SJSA1 (cell line): Measurements from ENCODE around the gene DOLPP1. TPM values are rescaled to one million over a fixed set of nuclear protein-coding genes. Genes with fewer than 3 reads are reported as not detected.

ENCODE experiments used
- DNase-seq, 2 experiments: peaks; one replicate each; pipeline ENCODE4 v3.0.0-alpha.2; 2015 to 2020; ENCODE audit warnings: low spot score in 2 of 2, low read depth in 1 of 2
- H3K27ac ChIP-seq: fragments of 250-450 bp; sonication (Bioruptor Pico); 2 replicates; pipeline ENCODE4 v1.5.1; 2020; ENCODE audit warnings: mild to moderate bottlenecking, moderate library complexity
- H3K27me3 ChIP-seq: fragments of 250-450 bp; sonication (Bioruptor Pico); replicated peaks from 2 replicates; pipeline ENCODE4 v1.5.1; 2020; ENCODE audit warnings: mild to moderate bottlenecking, moderate library complexity
- H3K36me3 ChIP-seq: fragments of 250-450 bp; sonication (Bioruptor Pico); 2 replicates; pipeline ENCODE4 v1.5.1; 2020; ENCODE audit warnings: mild to moderate bottlenecking
- H3K4me1 ChIP-seq: fragments of 250-450 bp; sonication (Bioruptor Pico); replicated peaks from 2 replicates; pipeline ENCODE4 v1.6.1; 2021; ENCODE audit warnings: mild to moderate bottlenecking
- H3K4me3 ChIP-seq: fragments of 250-450 bp; sonication (Bioruptor Pico); 2 replicates; pipeline ENCODE4 v1.5.1; 2020; ENCODE audit warnings: mild to moderate bottlenecking
- H3K9me3 ChIP-seq: fragments of 250-450 bp; sonication (Bioruptor Pico); replicated peaks from 2 replicates; pipeline ENCODE4 v1.5.1; 2020; ENCODE audit warnings: mild to moderate bottlenecking
- total RNA-seq: library from RNA; depleted of rRNA; stranded (reverse); fragments of >200 nt; shearing (Covaris generic); gene quantifications from 2 replicates; pipeline ENCODE4 v1.2.3, GENCODE V29; 2014

Gene DOLPP1
- total RNA-seq, 1 experiment from 2014 or later = 24.4 TPM

DNA sequence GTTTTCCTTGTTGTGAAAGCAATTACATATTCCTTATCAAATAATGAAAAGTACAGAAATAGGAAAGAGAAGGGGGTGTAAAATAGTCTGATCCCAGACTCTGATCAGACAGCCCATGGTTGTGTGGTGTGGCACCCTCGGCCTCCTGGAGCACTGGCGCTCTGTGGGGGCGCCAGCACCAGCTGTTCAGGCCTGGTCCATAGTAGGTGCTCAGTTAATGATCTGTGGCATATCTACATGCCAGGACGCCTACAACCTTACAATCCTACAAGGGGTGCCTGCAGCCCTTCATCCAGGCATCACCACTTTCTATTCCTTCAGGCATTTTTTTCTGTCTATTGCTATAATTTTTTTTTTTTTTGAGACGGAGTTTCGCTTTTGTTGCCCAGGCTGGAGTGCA, 27.9 kb upstream of the DOLPP1 start:
- Histone ChIP-seq H3K27me3 (no peaks in the 10 kb centered on the region), H3K4me3 (no peak overlapping the region), H3K9me3 (no peaks in the 10 kb centered on the region), H3K36me3 (peaks cover 18% of the 10 kb centered on the region), H3K27ac (no peak overlapping the region), H3K4me1 (peaks cover 8% of the 10 kb centered on the region)
- DNase-seq = no peak

DNA sequence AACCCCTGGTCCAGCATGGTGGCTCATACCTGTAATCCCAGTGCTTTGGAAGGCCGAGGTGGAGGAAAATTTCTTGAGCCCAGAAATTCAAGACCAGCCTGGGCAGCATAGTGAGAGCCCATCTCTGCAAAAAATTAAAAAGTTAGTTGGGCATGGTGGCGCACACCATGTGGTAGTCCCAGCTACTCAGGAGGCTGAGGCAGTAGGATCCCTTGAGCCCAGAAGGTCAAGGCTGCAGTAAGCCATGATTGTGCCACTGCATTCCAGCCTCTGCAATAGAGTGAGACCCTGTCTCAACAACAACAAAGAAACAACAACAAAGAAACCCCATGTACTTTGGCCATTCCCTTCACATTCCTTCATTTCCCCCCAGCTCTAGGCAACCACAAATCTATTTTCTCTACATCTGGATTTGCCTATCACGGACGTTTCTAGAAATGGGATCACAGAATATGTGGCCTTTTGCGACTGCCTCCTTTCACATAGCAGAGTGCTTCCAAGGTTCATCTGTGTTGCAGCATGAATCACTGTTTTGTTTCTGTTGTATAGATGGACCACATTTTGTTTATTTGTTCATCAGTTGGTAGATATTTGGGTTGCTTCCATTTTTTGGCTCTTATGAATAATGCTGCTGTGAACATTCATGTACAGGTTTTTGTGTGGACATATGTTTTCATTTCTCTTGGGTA, 26.6 kb upstream of the DOLPP1 start:
- Histone ChIP-seq H3K9me3 (no peaks in the 10 kb centered on the region), H3K27me3 (no peaks in the 10 kb centered on the region), H3K27ac (no peak overlapping the region), H3K36me3 (peaks cover 19% of the 10 kb centered on the region), H3K4me3 (no peak overlapping the region), H3K4me1 (peaks cover 8% of the 10 kb centered on the region)
- DNase-seq = no peak

DNA sequence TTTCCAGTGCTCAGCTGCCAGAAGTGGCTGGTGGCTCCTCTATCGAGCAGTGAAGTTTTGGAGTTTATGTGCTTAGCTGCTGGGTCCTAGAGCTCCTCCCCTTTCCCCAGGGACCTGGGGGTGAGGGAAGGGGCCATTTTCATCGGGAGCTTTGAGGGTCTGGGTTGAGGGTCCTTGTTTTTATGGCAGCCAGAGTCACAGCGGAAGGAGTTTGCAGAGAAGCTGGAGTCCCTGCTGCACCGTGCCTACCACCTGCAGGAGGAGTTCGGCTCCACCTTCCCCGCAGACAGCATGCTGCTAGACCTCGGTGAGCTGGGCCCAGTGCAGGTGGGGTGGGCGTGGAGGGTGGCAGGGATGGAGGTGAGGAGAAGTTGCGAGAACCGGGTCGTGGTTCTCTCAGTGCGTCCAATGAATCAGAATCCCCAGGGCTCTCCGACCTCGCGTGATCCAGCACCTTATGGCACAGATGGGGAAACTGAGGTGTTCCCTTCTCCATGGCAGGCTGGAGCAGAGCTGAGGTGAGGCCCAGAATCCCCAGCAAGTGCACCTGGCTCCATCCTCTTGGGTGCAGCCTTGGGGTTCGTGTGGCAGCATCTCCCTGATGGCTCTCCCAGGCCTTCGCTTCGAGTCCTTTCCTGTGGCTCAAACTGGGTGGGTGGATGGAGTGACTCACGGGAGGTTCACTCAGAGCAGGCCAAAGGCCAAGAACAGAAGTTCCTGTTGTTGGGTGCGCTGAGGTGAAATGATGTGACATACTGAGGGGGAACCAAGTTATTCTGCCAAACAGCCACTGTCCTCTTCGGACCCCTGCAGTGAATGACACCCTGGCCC, 21.7 kb upstream of the DOLPP1 start:
- H3K4me3 ChIP-seq = no peak overlapping the region
- peaks cover 16% of the 10 kb centered on the region for H3K36me3 ChIP-seq
- no peak for DNase-seq
- H3K9me3 ChIP-seq = no peaks in the 10 kb centered on the region
- no peak overlapping the region for H3K27ac ChIP-seq
- H3K27me3 ChIP-seq = no peaks in the 10 kb centered on the region
- H3K4me1 ChIP-seq = peaks cover 5% of the 10 kb centered on the region

DNA sequence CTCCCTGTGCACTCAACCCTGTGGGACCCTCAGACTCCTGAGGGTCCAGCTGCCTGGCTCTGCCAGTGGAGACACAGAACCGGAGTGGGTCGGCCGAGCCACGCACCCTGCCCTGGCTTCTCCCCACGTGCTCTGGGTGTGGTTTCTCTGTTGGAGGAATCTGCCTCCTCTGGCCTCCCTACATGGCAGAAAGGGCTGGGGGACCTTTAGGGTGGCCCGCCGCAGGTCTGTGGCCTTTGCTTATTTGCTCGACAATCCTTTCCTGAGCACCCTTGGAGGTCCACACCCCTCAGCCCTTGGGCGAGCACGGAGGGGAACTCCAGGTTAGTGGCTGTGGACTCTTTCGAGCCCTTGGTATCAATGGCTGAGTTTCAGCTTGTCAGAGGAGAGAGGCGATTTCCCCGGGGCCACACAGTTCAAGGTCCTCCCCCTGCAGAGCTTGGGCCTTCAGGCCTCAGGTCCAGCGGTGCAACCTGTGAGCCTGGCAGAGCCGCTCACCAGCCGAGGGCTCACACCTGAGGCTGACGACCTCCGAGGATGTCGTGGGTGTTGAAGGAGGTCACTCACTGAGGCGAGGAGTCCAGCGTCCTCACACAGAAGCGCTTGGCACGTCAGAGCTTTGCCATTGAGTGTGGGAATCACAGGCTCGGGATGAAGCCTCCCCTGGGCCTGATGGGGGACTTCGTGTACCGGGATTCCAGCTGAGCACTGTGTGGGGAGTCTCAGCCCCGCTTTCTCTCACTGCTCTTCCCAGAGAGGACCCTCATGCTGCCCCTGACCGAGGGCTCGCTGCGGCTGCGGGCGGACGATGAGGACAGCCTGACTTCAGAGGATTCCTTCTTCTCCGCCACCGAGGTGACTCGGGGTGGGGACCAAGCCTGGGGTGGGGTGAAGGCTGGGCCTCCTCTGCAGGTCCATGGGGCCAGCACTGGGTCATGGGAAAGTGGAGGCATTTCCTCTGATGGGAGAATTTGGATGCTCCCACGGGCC, 20.8 kb upstream of the DOLPP1 start:
- H3K4me1 ChIP-seq = no peaks in the 10 kb centered on the region
- no peak overlapping the region for H3K4me3 ChIP-seq
- DNase-seq = no peak
- H3K27me3 ChIP-seq = no peaks in the 10 kb centered on the region
- H3K27ac ChIP-seq = no peak overlapping the region
- H3K9me3 ChIP-seq = no peaks in the 10 kb centered on the region
- H3K36me3 ChIP-seq = peaks cover 18% of the 10 kb centered on the region

DNA sequence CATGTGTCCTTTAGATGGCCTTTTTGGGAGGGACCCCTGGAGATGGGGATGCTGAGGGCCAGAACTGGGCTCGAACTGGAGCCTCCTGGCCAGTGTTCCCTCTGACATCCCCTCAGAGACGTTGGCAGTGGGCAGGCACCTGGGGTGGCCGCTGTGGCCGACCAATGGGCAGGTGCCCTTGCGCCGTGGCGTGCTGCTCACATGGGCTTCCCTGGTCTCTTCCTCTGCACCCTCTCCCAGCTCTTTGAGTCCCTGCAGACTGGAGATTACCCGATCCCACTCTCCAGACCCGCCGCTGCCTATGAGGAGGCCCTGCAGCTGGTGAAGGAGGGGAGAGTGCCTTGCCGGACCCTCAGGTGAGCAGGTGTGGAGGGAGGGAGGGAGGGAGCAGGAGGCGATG, 19.9 kb upstream of the DOLPP1 start:
- DNase-seq = no peak
- no peak overlapping the region for H3K27ac ChIP-seq
- no peaks in the 10 kb centered on the region for H3K9me3 ChIP-seq
- H3K27me3 ChIP-seq = no peaks in the 10 kb centered on the region
- no peak overlapping the region for H3K4me3 ChIP-seq
- H3K36me3 ChIP-seq = peaks cover 25% of the 10 kb centered on the region
- H3K4me1 ChIP-seq = no peaks in the 10 kb centered on the region

DNA sequence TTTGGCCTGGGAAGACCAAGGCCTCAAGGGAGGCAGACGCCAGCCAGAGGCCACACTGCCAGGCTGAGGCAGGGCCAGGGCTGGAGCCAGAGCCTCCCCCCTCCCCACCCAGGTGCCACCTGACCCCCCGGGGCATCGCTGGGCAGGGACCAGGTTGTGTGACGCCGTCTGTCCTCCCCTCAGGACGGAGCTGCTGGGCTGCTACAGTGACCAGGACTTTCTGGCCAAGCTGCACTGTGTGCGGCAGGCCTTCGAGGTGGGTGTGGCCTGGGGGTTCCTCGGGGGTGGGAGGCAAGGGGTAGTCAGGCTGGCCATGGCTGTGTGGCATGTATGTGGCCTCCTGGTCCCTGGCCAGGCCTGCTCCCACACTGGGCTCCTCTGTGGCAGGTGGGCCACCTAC, 17.9 kb upstream of the DOLPP1 start:
- no peak overlapping the region for H3K4me3 ChIP-seq
- H3K27ac ChIP-seq = no peak overlapping the region
- no peak for DNase-seq
- H3K36me3 ChIP-seq = peaks cover 27% of the 10 kb centered on the region
- no peaks in the 10 kb centered on the region for H3K9me3 ChIP-seq
- no peaks in the 10 kb centered on the region for H3K4me1 ChIP-seq
- H3K27me3 ChIP-seq = no peaks in the 10 kb centered on the region

DNA sequence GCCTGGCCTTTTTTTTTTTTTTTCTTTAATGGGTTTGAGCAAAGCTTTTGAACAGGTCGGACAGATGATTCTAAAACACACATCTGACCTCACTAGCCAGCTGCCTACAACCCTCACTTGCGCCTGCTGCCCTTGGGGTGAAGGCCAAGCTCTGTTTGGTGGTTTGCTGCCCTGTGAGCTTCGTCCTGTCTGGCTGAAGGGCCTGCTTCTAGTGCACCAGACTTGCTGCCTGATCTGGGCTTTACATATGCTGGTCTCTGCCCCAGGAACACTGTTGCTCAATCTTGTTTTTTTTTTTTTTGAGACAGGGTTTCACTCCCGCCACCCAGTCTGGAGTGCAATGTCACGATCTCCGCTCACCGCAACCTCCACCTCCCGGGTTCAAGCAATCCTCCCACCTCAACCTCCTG, 16.4 kb upstream of the DOLPP1 start:
- DNase-seq = no peak
- no peak overlapping the region for H3K4me3 ChIP-seq
- no peak overlapping the region for H3K27ac ChIP-seq
- H3K36me3 ChIP-seq = peaks cover 20% of the 10 kb centered on the region
- H3K9me3 ChIP-seq = no peaks in the 10 kb centered on the region
- no peaks in the 10 kb centered on the region for H3K4me1 ChIP-seq
- H3K27me3 ChIP-seq = no peaks in the 10 kb centered on the region

DNA sequence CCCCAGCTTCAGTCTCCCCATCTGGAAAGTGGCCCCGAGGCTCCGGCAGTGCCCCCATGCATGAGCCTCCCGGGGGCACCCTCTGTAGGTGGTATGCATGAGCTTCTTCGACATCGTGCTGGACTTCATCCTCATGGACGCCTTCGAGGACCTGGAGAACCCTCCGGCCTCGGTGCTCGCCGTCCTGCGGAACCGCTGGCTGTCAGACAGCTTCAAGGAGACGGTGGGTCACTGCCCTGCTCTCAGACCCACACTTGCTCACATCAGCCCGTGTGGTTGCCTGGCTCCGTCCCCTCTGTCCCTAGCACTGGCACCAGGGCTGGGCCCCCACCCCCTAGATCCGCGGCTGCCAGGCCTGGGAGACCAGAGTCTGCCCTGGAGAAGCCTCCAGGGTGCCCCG, 12.8 kb upstream of the DOLPP1 start:
- no peak overlapping the region for H3K4me3 ChIP-seq
- H3K4me1 ChIP-seq = no peaks in the 10 kb centered on the region
- no peak for DNase-seq
- no peaks in the 10 kb centered on the region for H3K27me3 ChIP-seq
- H3K27ac ChIP-seq = no peak overlapping the region
- H3K9me3 ChIP-seq = no peaks in the 10 kb centered on the region
- peaks cover 14% of the 10 kb centered on the region for H3K36me3 ChIP-seq

DNA sequence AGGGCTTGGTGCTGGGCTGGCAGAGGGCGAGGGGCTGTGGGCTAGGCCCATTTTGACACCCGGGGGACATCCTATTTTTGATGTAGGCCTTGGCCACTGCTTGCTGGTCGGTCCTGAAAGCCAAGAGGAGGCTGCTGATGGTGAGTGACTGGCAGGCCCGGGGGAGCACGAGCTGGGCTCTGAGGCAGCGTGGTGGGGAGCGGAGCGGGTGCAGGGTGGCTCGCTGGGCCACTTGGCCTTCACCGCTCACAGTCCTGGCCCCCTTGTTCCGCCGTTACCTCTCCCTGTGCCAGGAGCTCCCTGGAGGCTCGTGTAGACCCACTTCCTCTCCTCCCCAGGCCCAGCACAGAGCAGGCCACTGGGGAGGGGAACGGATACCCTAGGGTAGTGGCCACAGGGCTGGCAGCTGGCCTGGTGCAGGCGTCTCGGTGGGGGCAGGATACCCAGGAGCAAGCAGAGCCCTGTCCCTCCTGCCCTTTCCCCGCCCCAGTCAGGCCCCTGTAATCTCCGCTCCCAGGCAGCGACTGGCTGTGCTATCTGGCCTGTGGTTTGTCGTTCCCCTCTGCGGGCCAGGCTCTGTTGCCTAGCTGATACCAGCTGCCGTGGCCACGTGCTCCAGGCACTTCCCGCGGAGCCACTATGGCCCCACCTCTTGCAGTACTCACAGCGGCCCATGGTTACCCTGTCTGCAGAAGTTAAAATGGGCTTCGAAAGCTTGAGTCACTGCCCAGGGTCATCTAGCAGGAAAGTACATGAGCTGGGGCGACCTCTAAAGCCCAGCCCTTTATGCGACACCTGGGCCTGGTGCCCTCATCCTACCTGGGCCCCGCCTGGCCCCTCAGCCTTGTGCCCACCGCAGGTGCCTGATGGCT, 11.7 kb upstream of the DOLPP1 start:
- no peak overlapping the region for H3K27ac ChIP-seq

DNA sequence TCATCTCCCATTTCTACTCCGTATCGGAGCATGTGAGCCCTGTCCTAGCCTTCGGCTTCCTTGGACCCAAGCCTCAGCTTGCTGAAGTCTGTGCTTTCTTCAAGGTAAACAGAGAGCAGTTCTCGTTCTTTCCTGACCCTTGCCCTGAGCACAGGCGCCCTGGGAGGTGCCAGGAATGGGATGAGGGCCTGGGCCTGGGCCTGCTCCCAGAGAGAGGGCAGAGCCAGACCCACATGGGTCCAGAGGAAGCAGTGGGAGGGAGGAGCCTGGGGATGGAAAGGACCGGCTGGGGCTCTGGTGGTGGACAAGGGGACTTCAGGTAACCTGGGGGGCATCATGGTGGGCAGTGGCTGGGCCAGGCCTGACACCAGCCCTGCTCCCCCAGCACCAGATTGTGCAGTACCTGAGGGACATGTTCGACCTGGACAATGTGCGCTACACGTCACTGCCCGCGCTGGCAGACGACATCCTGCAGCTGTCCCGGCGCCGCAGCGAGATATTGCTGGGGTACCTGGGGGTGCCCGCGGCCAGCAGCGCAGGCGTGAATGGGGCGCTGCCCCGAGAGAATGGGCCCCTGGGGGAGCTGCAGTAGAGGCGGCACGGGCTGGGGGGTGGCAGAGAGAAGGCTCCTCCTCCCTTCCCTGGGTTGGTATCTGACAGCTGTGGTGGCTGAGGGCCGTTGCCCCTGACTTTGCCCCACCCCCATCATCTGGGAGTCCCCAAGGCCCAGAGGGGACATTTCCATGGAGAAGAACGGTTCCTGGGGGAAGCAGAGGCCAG, 10.9 kb upstream of the DOLPP1 start:
- H3K4me1 ChIP-seq = no peaks in the 10 kb centered on the region
- no peaks in the 10 kb centered on the region for H3K9me3 ChIP-seq
- H3K27ac ChIP-seq = no peak overlapping the region
- no peaks in the 10 kb centered on the region for H3K27me3 ChIP-seq
- DNase-seq = no peak
- no peak overlapping the region for H3K4me3 ChIP-seq
- H3K36me3 ChIP-seq = peaks cover 12% of the 10 kb centered on the region; the same call in 1 of the 2 replicates

More for the DNA sequence above, 11.7 kb upstream of the DOLPP1 start:
- DNase-seq = no peak
- Histone ChIP-seq H3K9me3 (no peaks in the 10 kb centered on the region), H3K36me3 (peaks cover 14% of the 10 kb centered on the region; the same call in 1 of the 2 replicates), H3K4me3 (no peak overlapping the region), H3K27me3 (no peaks in the 10 kb centered on the region), H3K4me1 (no peaks in the 10 kb centered on the region)

DNA sequence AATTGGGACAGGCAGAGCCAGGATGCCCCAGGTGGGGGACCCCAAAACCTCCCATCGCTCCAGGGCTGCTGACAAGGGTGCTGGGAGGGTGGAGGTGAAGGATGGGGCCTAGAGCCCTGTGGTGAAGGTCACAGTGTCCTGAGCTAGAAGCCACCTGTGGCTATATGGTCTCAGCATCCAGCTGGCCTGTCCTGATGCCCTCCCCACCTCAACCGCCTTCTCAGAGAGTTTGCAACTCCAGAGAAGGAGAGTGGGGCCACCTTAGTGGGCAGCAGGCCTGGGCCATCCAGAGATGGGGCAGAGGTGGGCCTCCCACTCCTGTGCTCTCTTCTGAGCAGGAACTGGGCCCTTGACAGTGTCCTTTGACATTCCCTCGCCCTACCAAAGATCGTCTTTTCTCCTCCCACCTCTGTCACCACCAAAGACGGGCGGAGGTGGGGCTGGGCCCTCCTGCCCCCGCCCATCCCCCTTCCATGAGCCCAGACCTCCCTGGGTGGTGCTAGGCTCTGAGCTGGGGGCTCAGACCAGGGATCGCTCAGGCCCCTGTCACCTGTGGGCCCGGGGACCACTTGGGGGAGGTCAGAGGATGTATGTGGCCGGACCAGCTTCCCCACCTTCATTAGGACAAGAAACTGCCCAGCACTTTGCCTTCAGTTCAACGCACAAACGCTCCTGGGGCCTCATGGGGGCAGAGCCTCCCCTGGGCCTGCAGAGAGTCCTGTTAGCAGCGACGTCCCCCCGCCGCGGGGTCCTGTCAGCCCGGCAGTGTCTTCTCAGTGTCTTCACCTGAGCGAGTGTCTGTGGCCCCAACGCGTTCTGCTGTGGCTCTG, 10.0 kb upstream of the DOLPP1 start:
- H3K36me3 ChIP-seq = peaks cover 6% of the 10 kb centered on the region; the same call in 1 of the 2 replicates
- H3K4me1 ChIP-seq = no peaks in the 10 kb centered on the region
- DNase-seq = no peak

More for the DNA sequence above, 10.0 kb upstream of the DOLPP1 start:
- H3K27me3 ChIP-seq = no peaks in the 10 kb centered on the region
- no peak overlapping the region for H3K4me3 ChIP-seq
- no peak overlapping the region for H3K27ac ChIP-seq
- no peaks in the 10 kb centered on the region for H3K9me3 ChIP-seq
